HG02840 (cell line): ENCODE data around the gene KIF6.

Experiments
- ATAC-seq: cut with Tn5 transposase; IDR thresholded peaks from one replicate; pipeline ENCODE4 v1.9.1; 2021; ENCODE audit warnings: mild to moderate bottlenecking, moderate library complexity, moderate number of reproducible peaks; ENCODE audit not compliant: unreplicated experiment, low FRiP score

Gene KIF6

DNA sequence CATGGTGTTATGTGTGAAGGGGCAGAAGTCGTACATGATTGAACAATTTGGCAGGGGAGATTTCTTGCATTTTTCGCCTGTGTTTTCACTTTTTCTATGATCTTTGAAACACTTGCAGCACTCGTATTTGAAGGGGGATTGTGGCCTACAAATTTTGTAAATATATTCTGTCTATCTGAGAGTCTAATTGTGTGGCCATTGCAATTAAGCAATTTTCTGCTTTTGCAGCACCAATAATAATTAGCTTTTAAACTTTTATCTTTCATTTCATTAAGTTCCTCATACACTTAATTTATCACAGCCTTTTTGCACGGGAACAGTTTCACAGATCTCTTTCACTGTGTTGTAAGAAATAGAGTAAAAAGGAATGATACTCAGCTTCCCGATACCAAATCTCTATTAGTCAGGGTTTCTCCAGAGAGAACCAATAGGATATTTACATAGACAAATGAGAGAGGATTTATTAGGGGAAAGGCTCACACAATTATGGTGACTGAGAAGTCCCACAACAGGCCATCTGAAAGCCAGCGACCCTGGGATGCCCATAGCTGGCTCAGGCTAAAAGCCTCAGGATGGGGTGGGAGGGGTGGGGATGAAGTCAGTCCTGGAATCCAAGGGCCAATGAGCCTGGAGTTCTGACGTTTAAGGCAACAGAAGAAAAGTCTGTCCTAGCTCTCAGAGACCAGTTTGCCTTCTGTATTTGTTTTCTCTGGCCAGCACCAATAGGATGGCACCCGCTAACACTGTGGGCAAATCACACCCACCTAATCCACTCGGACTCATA, 58.3 kb downstream of the KIF6 start:
- no peak for ATAC-seq

DNA sequence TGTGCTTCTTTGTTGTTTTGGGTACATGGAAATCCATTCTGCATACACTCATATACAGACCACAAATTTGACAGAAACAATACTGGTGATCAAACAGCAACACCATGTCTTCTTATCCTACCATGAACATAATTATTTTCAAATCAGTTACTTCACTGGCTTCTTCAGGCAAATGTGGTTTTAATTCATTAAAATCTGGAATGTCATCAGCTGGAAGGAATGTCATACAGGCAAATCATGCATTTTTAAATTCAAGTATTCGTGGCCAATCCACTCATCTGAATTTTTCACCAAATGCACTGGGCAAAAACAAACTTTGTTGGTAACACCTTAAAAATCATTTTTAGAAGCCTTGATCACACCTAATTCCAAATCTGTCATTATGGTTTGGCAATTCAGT, 59.3 kb downstream of the KIF6 start:
- ATAC-seq: no peak

DNA sequence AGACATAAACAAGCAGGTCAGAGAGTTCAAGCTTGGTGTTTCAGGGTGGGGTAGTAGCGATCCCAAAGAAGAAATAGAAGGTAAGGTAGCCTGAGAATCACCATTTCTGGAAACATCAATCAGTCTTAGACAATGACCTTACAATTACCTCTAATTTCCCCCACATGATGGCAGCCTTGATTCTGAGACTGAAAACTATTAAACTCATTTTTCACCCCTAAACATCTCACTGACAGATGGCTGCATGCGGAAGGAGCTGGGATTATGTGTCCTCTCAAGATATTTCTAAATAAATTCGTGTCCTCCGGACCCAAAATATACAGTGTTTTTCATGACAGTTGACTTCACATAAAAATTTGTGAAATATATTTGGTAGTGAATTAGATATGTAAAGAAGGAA, 61.0 kb downstream of the KIF6 start:
- ATAC-seq: no peak

DNA sequence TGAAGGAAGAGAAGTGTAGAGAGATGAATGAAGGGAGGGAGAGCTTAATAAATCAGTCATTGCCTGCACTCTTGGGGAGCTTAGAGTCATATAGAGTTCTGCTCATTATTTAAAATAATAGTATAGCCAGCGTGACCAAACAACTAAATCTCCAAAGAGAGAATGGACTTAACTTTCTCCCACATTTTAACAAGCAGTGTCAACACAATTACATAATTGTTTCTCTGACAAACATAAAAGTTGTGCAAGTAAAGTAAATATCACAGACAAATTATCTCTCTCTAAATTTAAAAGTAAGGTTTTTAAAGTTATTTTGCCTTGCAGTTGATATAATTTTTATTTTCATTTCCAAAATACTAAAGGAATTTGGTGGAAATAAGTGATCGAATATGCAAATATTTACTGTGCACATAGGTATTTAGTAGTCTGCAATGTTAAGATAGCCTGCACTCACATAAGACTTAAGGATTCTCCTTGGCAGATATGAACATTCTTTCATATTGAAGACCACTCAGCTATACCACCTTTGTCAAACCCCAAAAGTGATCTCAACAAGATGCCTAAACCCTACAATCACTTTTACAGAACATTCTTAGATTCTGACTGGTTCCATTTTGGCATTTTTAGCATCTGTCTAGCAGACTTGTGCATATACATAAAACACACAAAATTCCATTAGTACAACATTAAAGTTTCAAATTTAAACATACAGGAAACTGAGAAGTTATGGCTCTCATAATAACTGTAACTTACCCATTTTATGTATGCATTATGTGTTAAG, 67.7 kb downstream of the KIF6 start:
- no peak for ATAC-seq

DNA sequence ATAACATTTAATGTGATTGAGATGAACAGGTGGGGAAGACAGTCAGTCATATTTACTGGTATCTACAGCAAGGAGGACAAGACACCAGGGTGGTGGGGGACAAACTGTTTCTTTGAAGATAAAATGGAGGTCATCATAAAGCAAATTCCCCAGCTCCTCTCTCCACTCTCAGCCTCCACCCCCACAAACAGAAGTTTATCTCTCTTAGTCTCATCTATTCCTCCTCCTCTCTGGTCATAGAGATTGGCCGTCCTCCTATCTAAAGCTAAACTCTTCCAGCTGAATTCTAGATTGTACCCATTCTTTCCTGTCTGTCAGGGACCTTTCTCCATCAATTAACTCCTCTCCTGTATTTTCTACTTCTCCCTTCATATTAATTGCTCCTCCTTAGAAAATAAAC, 71.1 kb downstream of the KIF6 start:
- no peak for ATAC-seq

DNA sequence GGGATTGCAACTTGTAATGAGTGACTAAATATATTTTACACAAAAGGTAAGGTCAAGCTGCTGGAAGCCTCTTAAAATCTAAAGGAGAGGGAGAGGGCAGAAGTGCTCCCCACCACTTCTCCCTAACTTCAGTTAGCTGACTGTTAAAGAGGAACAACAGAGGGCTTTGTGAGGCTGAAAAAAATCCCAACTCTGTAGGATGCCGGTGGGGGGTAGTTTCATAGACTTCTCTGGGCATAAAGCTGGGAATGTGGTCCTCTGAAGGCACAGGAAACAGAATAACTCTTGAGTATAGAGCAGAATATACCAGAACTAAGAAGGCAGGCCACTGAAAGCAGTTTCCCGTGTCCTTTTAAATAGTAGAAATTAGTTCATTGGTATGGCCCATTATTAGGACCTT, 71.6 kb downstream of the KIF6 start:
- ATAC-seq: no peak

DNA sequence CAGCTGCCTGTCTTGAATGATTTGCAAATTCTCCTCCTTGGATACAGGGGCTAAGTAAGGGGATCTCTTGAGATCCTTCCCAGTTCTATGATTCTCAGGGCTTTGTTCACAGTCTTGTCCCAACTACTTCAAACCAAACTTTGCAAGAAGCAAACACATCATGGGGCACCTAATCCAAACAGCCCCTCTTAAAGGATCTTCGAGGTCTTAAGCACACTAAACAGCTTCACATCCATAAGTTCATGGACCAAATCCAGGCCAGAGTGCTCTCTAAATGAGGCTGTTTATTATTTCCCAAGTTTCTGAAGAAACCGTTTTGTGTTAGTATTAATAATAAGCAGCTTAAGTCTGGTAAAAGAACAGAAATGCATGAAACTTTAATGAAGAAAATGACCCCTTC, 75.2 kb downstream of the KIF6 start:
- ATAC-seq: no peak

DNA sequence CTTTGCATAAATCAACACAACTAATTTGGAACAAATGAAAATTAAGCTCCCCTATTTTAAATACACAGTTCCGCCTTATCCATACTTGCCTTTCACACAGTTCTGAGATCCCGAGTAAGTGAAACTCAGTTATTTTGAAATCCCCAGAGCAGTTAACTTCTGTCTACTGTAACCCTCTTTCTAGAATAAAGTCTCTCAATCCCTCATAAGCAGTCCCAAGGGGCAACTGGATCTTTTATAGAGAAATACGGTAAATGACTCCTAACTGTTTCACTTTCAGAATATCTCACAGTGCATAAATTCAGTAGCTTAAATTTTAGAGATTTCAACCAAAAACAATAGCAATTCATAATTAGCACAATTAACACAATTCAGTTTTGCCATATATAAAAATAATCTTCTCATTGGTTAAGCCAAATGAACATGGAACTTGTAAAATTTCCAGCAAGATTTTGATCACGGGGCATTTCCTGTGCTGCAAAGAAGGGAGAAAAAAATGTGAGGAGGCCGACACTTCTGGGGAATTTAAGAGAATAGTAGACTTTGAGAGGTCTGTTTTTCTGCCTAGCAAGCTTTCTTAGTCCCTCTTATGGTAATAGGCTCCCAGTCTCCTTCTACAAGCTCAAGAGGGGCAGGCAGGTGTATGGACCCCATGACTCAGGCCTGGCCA, 78.3 kb downstream of the KIF6 start:
- no peak for ATAC-seq

DNA sequence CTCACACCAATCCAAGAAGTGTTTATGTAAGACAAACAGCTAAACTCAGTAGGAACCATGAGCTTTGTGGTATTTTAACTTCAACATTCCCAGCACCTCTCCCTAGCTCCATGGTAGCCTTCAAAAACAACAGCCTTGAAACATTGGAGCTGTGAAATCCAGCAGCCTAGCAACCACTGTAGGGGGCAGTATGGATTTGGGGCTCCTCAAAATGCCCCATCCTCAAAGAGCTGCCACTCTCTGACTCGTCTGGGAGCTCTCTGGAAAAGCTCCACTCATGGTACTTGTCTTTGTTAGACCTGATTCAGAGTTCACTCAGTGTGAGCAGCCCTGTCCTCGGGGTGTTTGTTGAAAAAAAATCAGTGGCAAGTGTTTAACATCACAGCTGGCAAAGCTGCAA, 82.9 kb downstream of the KIF6 start:
- ATAC-seq: no peak

DNA sequence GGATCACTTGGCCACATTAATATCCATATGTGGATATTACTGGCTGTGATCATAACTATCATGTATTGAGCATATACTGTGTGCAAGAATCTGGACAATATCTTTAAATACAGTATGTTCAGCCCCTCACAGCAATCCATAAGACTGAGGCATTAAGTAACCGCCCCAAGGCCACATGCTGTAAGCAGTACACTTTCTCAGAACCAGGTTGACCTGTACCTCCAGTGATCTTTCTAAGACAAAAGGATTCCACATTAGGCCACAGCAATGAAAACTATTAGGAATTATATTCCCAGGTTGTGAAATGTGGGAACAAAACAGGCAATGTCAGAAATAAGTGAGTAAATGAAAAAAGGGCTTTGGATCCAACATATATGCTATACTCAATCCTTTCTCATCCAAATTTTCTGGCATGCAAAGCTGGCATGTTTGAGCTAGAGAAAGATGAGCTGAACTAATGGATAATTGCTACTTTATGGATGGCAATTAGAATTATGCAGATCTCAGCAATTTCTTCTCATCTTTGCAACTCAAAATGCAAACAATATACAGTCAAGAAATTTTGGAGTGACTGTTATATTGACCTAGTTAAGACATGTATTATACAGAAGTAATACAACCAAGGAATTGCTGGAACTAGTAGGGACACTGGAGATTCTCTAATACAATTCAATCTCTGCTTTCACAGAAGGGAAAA, 86.9 kb downstream of the KIF6 start:
- no peak for ATAC-seq

DNA sequence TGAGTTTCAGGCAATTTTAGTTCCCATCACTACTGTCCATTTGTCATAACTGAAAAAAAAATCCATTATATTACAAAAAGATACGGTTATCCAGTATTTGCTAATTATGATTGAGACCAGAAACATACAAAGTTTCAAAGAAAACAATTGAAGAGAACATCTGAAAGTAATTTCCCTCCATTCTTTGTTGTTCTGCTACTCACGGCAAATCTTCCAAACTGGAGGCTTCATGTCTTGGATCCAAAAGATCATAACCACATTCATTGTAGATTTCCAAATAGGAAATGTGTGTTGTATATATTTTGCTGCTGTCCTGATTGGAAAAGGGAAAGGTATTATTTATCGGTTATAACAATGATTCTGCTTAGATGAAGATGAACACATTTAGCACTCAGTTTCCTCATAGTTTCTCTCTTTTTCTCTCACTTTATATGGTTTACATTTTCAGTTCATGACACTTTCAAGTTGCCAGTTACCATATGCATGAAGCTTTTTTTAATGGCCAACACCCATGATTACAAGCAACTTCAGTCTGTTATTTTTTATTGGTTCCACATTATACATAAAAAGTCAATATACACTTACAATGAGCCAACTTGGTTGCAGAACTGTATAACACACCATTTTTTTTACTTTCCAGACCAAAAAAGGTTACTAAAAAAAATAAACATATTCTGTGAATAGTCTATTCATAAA, 90.4 kb downstream of the KIF6 start:
- no peak for ATAC-seq

DNA sequence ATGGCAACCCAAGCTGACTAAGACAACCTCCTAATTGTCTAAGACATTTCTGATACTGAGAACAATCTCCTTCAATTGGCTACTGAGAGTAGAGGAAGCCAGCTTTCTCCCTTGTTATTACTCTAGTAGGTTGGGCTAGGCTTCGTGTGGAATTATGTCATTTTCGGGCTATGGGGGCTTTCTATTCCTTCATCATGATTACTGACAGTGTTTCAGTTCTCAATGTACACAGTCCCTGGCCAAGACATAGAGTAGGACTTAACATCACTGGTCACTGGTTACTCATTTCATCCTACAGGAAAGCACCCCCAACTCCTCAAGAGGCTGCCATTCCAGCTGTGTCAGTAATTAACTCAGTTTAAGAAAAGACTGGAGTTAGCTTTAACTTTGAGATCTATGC, 100.0 kb downstream of the KIF6 start:
- no peak for ATAC-seq

DNA sequence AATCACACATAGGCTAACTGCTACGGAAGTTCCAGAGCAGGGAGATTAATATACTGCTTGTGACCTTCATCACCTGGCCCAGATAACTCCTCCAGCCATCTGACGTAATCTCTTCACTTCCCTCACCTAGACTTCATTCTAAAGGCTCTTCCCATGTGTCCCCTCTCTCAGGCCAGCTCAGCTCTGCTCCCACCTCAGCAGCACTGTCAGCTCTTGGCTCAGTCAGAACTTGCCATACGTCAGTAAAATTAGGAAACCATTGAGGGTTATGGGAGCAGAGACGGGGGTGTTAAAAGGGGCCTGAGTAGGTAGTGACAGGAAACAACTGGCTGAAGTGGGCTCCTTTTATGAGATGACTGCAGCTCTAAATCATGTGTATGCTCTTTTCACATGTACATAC, 101.5 kb downstream of the KIF6 start:
- no peak for ATAC-seq

DNA sequence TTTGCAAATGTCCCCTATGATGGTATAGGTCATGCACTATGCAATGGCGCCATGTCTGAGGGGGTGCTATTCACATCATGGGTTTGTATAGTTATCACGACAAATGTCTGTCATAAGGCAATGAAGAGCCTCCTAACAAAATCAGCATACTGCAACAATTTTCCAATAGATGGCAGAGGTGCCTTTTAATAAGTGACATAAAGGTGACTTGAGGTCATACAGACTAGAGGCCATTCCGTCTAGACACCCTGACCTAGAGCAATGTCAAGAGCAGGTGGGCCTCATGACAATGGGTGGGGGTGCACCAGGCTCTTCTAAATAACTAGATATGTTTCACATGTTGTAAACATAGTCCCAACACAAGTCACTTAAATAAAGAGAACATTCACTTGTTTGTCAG, 107.7 kb downstream of the KIF6 start:
- no peak for ATAC-seq

DNA sequence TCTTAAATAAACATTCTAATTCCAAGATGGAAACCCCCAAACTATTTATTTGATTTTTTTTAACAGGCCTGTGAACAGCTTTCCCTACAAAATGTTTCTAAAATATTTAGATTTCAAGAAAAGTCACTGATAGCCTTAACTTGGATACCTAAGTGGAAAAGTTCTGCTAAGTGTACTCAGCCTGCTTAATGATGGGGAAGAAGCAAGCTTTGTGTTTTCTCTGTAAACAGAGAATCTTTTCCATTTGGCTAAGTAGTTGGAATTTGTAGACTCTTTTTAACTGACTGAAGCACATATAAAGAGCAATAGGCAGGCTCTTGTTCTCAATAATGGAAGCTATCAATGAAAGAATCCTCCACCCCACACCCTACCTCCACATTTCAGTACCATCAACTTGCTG, 108.2 kb downstream of the KIF6 start:
- no peak for ATAC-seq

DNA sequence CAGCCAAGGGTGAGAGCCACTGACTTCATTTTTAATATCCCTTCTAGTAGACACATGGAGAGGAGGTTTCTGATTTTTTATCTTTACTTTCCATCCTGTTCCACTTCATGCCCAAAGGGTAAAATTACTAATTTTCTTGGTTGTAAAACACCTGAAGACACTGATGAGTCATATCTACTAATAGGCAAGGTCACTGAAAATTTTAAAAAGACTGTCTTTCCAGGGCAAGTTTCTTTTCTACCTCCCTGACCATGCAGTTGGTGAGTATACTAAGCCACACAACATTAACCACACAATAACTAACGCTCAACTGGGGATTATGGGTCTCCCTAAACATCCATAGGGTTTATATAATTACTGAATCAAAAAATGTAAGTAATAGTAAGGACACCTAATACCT, 109.6 kb downstream of the KIF6 start:
- no peak for ATAC-seq

DNA sequence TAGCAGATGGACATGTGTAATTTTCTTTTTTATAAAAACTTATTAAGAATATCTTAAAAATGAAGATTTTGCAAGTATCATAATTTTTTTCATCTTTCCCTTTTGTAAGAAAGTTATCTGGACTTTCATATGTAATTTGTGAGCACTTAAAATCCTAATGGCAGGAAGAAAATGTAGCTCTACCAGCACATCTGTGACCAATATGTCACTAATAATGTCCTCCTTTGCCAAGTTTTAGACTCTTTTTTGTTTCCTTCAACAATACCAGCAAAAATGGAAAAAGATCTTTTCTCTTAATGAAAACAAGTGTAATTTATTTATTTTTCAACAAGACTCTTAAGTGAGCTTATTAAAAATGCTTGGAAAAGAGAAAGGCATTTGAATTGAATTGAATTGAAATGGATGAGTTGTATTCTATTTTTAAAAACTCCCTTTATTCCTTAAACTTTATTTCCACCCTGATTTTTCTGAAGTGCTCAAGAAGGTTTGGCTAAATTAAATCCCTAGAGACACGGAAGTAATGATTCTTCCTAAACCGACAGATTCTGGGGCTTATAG, 110.7 kb downstream of the KIF6 start:
- no peak for ATAC-seq

DNA sequence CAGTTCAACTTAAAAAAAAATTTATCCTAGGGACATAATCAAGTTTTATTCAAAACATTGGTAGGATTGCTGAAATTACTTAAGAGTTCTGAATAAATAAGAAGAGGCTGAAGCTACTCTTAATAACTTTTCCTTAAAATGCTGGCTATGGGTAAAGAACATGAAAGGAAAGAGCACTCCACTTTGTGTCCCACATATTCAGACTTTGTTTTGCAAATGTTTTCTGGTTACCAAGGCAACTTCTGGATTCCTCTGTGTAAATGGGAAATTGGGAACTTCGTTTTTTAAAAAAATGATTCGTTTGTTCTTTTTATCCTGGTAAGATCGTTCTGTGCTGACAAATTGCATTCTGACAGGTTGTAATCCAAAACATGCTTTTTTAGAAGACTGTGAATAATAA, 115.0 kb downstream of the KIF6 start:
- no peak for ATAC-seq

DNA sequence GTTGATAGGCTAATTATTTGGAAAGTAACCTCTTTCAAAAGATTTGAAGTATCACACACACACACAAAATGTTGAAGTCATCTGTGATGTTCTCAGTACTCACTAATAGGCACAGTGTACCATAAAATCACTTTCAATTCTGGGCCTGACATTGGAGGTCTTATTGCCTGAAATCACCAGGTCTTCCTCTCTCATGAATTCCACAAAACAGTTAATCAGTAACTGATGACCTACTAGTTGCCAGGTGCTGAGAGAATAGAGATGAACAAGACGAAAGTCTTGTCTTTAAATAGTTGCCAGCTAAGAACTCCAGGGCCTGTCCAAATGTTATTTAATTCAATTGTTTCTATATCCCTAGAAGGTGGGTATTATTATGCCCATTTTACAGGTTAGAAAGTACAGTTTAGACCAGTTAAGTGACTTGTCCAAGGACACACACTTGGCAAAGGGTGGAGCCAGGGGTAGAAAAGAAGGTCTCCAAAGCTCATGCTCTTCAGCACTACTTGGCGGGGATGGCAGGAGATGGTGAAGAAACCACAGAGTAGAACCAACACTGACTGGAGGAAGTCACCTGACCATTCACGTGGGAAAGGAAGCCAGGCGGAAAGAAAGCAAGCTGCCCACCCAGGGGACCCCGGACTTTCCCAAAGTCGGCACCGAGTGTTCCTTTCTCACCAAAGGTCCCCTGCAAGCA, 116.4 kb downstream of the KIF6 start:
- ATAC-seq: peak; percentile 57
